Immature natural killer cell (primary cell): Measurements from ENCODE around the gene EIF1AD. TPM values are rescaled to one million over a fixed set of nuclear protein-coding genes. Genes with fewer than 3 reads are reported as not detected.
"Not testable (repeated sequence)": the region's sequence is repeated elsewhere in the genome, so short reads cannot be mapped to it uniquely, and the experiment has no call there.

ENCODE experiments used
- DNase-seq, 3 donors: peaks; one replicate each; pipeline ENCODE4 v3.0.0; 2022; ENCODE audit warnings: mixed read lengths in 1 of 3
- H3K27ac Mint-ChIP-seq, 6 donors: one replicate each; pipeline ENCODE4 v1.8.0; 2020; ENCODE audit warnings: mixed read lengths in 6 of 6, mild to moderate bottlenecking in 5 of 6, inconsistent platforms in 4 of 6, moderate library complexity in 3 of 6
- H3K27me3 Mint-ChIP-seq, 3 donors: one replicate each; pipeline ENCODE4 v1.8.0; 2020 to 2021; ENCODE audit warnings: low read depth in 3 of 3, mild to moderate bottlenecking in 3 of 3, mixed read lengths in 3 of 3, moderate library complexity in 3 of 3, inconsistent platforms in 1 of 3
- H3K36me3 Mint-ChIP-seq, 3 donors: one replicate each; pipeline ENCODE4 v1.8.0; 2020; ENCODE audit warnings: mixed read lengths in 3 of 3, inconsistent platforms in 2 of 3, mild to moderate bottlenecking in 2 of 3
- H3K4me1 Mint-ChIP-seq, 2 donors: one replicate each; pipeline ENCODE4 v1.8.0; 2020; ENCODE audit warnings: inconsistent platforms in 2 of 2, mild to moderate bottlenecking in 2 of 2, mixed read lengths in 2 of 2, moderate library complexity in 1 of 2
- H3K4me3 Mint-ChIP-seq, 5 donors: one replicate each; pipeline ENCODE4 v1.8.0; 2020; ENCODE audit warnings: mild to moderate bottlenecking in 5 of 5, mixed read lengths in 5 of 5, inconsistent platforms in 3 of 5, moderate library complexity in 3 of 5
- H3K9me3 Mint-ChIP-seq, 6 donors: one replicate each; pipeline ENCODE4 v1.8.0; 2020; ENCODE audit warnings: mild to moderate bottlenecking in 6 of 6, mixed read lengths in 6 of 6, inconsistent platforms in 4 of 6, moderate library complexity in 3 of 6
- polyA plus RNA-seq, 3 donors: library from polyadenylated mRNA; unstranded; fragments of 300-500 nt; fragmentation: Illumina TruSeq; gene quantifications; one replicate each; pipeline ENCODE4 v1.2.3, GENCODE V29; 2021

Gene EIF1AD
- polyA plus RNA-seq, 3 donors from 2014 or later: 14.0 to 26.0 (median 21.0) TPM

GRCh38 chr11:66015454-66015881 lies 13.5 kb upstream of the EIF1AD start:
- no peaks in the 10 kb centered on the region for H3K36me3 Mint-ChIP-seq

GRCh38 chr11:66014804-66015453 lies 13.0 kb upstream of the EIF1AD start:
- Mint-ChIP-seq H3K27me3 (peaks cover 0 to 10% (median 4%) of the 10 kb centered on the region in 3 donors), H3K4me1 (peaks cover 0 to 8% of the 10 kb centered on the region in 2 donors), H3K27ac (peak overlapping the region in 2 of 6 donors; percentile 2 to 37), H3K36me3 (no peaks in the 10 kb centered on the region), H3K9me3 (no peaks in the 10 kb centered on the region), H3K4me3 (no peak overlapping the region)
- no peak for DNase-seq

More at GRCh38 chr11:66015454-66015881, 13.5 kb upstream of the EIF1AD start:
- no peaks in the 10 kb centered on the region for H3K9me3 Mint-ChIP-seq
- H3K27ac Mint-ChIP-seq: no peak overlapping the region
- no peak overlapping the region for H3K4me3 Mint-ChIP-seq
- no peak for DNase-seq
- H3K4me1 Mint-ChIP-seq: peaks cover 5 to 13% of the 10 kb centered on the region in 2 donors
- H3K27me3 Mint-ChIP-seq: peaks cover 0 to 9% (median 3%) of the 10 kb centered on the region in 3 donors

- H3K9me3 Mint-ChIP-seq: no peaks in the 10 kb centered on the region
- DNase-seq: no peak
These were observed 11.8 kb upstream of the EIF1AD start for GRCh38 chr11:66013762-66014100.

GRCh38 chr11:66012946-66013761 lies 11.2 kb upstream of the EIF1AD start:
- peaks cover 0 to 3% of the 10 kb centered on the region in 2 donors for H3K4me1 Mint-ChIP-seq
- H3K27ac Mint-ChIP-seq: no peak overlapping the region
- no peak for DNase-seq
- H3K36me3 Mint-ChIP-seq: no peaks in the 10 kb centered on the region
- H3K4me3 Mint-ChIP-seq: no peak overlapping the region
- H3K27me3 Mint-ChIP-seq: peaks cover 0 to 10% (median 2%) of the 10 kb centered on the region in 3 donors
- no peaks in the 10 kb centered on the region for H3K9me3 Mint-ChIP-seq

More at GRCh38 chr11:66013762-66014100, 11.8 kb upstream of the EIF1AD start:
- H3K4me3 Mint-ChIP-seq: no peak overlapping the region
- no peaks in the 10 kb centered on the region for H3K36me3 Mint-ChIP-seq
- H3K4me1 Mint-ChIP-seq: peaks cover 0 to 3% of the 10 kb centered on the region in 2 donors
- peaks cover 0 to 10% (median 4%) of the 10 kb centered on the region in 3 donors for H3K27me3 Mint-ChIP-seq
- no peak overlapping the region for H3K27ac Mint-ChIP-seq

- Mint-ChIP-seq H3K4me3 (no peak overlapping the region), H3K36me3 (no peaks in the 10 kb centered on the region), H3K9me3 (no peaks in the 10 kb centered on the region), H3K4me1 (peaks cover 0 to under 1% of the 10 kb centered on the region in 2 donors), H3K27ac (no peak overlapping the region), H3K27me3 (peaks cover 0 to 10% (median 2%) of the 10 kb centered on the region in 3 donors)
- DNase-seq: no peak
These were observed 10.5 kb upstream of the EIF1AD start for GRCh38 chr11:66012371-66012945.

GRCh38 chr11:66011785-66012303 lies 9.9 kb upstream of the EIF1AD start, which contains the start of gene CST6:
Gene CST6, plus strand, starts transcription at chr11:66012008. Its CDS starts 37 bp downstream, at chr11:66012045.
- H3K27me3 Mint-ChIP-seq: peaks cover 0 to 10% (median 2%) of the 10 kb centered on the region in 3 donors
- no peaks in the 10 kb centered on the region for H3K9me3 Mint-ChIP-seq
- peak within 1 kb of the TSS in 1 of 5 donors; percentile 23 for H3K4me3 Mint-ChIP-seq
- no peaks in the 10 kb centered on the region for H3K36me3 Mint-ChIP-seq
- DNase-seq: no peak
- no peaks in the 10 kb centered on the region for H3K4me1 Mint-ChIP-seq
- no peak within 1 kb of the TSS for H3K27ac Mint-ChIP-seq

GRCh38 chr11:66011239-66011784 lies 9.4 kb upstream of the EIF1AD start:
- Mint-ChIP-seq H3K27me3 (peaks cover 2 to 10% (median 2%) of the 10 kb centered on the region in 3 donors), H3K27ac (no peak overlapping the region), H3K4me1 (no peaks in the 10 kb centered on the region), H3K4me3 (peak overlapping the region in 1 of 5 donors; percentile 23), H3K9me3 (no peaks in the 10 kb centered on the region), H3K36me3 (no peaks in the 10 kb centered on the region)
- no peak for DNase-seq

GRCh38 chr11:66010036-66010435 lies 8.1 kb upstream of the EIF1AD start:
- not testable (repeated sequence) for H3K27me3 Mint-ChIP-seq, DNase-seq, H3K9me3 Mint-ChIP-seq, H3K36me3 Mint-ChIP-seq, H3K27ac Mint-ChIP-seq, H3K4me3 Mint-ChIP-seq, H3K4me1 Mint-ChIP-seq

- no peak for DNase-seq
- Mint-ChIP-seq H3K9me3 (no peaks in the 10 kb centered on the region), H3K36me3 (peaks cover 0 to 9% (median 0%) of the 10 kb centered on the region in 3 donors), H3K4me1 (peaks cover 2 to 5% of the 10 kb centered on the region in 2 donors), H3K27ac (no peak overlapping the region), H3K27me3 (peaks cover 2 to 10% (median 2%) of the 10 kb centered on the region in 3 donors), H3K4me3 (no peak overlapping the region)
These were observed 6.6 kb upstream of the EIF1AD start for GRCh38 chr11:66008468-66009101.

GRCh38 chr11:66008095-66008467 lies 6.1 kb upstream of the EIF1AD start:
- no peak for DNase-seq
- Mint-ChIP-seq H3K36me3 (peaks cover 0 to 9% (median 0%) of the 10 kb centered on the region in 3 donors), H3K4me1 (peaks cover 7 to 10% of the 10 kb centered on the region in 2 donors), H3K27me3 (peaks cover 2 to 10% (median 2%) of the 10 kb centered on the region in 3 donors), H3K9me3 (no peaks in the 10 kb centered on the region), H3K27ac (no peak overlapping the region), H3K4me3 (no peak overlapping the region)

- H3K9me3 Mint-ChIP-seq: no peaks in the 10 kb centered on the region
- H3K4me1 Mint-ChIP-seq: peaks cover 15 to 16% of the 10 kb centered on the region in 2 donors
- no peak overlapping the region for H3K27ac Mint-ChIP-seq
- no peak overlapping the region for H3K4me3 Mint-ChIP-seq
- DNase-seq: no peak
- H3K36me3 Mint-ChIP-seq: peaks cover 0 to 9% (median 0%) of the 10 kb centered on the region in 3 donors
- peaks cover 4 to 15% (median 5%) of the 10 kb centered on the region in 3 donors for H3K27me3 Mint-ChIP-seq
These were observed 5.3 kb upstream of the EIF1AD start for GRCh38 chr11:66007201-66007634.

- Mint-ChIP-seq H3K9me3 (no peaks in the 10 kb centered on the region), H3K27me3 (peaks cover 8 to 19% (median 9%) of the 10 kb centered on the region in 3 donors), H3K36me3 (peaks cover 0 to 9% (median 0%) of the 10 kb centered on the region in 3 donors), H3K4me3 (no peak overlapping the region), H3K27ac (no peak overlapping the region), H3K4me1 (peaks cover 19 to 20% of the 10 kb centered on the region in 2 donors)
- DNase-seq: no peak
These were observed 4.9 kb upstream of the EIF1AD start for GRCh38 chr11:66006891-66007176.
